GM12873 (cell line): ENCODE results near the gene SUN2.

ENCODE experiments used
- TF ChIP-seq, protein P1 (sequence below): IDR thresholded peaks from 2 replicates; pipeline ENCODE4 v1.5.1; 2012; ENCODE audit warnings: low read depth, mild to moderate bottlenecking, moderate library complexity, low read length, control low read depth; ENCODE audit not compliant: insufficient read depth; ENCODE audit errors: missing control alignments

Gene SUN2

DNA sequence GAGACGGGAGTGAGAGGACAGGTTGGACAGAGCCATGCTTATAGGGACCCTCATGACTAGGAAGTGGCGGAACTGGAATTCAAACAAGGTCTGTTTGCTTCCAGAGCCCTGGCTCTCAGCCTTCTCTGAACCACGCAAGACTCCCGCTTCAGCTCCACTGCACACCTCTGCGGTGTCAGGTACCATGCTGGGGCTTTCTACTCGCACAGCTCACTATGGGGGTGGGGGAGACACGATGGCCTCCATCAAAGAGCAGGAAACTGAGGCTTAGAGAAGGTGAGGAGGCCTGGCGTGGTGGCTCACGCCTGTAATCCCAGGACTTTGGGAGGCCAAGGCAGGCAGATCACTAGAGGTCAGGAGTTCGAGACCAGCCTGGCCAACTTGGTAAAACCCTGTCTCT, 14.2 kb downstream of the SUN2 start:
- TF ChIP-seq, protein P1, sequence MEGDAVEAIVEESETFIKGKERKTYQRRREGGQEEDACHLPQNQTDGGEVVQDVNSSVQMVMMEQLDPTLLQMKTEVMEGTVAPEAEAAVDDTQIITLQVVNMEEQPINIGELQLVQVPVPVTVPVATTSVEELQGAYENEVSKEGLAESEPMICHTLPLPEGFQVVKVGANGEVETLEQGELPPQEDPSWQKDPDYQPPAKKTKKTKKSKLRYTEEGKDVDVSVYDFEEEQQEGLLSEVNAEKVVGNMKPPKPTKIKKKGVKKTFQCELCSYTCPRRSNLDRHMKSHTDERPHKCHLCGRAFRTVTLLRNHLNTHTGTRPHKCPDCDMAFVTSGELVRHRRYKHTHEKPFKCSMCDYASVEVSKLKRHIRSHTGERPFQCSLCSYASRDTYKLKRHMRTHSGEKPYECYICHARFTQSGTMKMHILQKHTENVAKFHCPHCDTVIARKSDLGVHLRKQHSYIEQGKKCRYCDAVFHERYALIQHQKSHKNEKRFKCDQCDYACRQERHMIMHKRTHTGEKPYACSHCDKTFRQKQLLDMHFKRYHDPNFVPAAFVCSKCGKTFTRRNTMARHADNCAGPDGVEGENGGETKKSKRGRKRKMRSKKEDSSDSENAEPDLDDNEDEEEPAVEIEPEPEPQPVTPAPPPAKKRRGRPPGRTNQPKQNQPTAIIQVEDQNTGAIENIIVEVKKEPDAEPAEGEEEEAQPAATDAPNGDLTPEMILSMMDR, result no peak

DNA sequence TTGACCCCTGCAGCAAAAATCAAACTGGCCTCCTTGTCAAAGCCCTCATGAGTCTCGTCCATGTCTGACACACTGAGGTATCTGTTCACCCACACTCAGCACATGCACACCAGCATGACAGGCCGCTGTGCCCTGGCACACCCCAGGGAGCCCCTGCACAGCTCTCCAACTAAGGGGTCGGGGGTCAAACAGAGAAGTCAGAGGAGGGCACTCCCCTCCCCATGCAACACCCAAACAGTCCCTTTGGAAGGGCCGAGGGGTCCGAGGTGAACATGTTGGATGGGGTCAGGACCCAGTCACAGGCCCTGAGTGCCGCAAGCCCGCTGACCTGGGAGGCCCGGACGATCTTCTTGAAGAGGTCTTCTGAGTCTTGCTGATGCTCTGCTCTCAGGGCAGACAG, 14.6 kb downstream of the SUN2 start:
- TF ChIP-seq, protein P1, result no peak

DNA sequence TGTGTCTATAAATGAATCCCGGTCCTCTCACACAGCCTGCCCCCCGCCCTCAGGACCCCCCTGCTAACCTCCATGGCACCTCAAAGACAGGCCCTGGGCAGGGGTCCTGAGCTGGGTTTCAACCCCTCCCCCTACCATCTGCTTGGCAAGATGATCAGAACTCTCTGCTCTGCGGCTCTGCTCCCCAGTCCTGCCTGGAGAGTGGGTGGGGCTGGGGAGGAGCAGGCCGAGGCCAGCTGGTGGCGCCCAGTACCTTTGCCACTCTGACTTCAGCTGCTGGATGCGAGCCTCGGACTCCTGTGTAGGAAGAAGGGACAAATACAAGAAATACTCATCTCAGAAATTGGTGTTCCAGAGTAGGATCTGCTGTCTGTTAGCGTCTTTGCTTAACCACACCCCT, 15.0 kb downstream of the SUN2 start:
- TF ChIP-seq, protein P1, result no peak

DNA sequence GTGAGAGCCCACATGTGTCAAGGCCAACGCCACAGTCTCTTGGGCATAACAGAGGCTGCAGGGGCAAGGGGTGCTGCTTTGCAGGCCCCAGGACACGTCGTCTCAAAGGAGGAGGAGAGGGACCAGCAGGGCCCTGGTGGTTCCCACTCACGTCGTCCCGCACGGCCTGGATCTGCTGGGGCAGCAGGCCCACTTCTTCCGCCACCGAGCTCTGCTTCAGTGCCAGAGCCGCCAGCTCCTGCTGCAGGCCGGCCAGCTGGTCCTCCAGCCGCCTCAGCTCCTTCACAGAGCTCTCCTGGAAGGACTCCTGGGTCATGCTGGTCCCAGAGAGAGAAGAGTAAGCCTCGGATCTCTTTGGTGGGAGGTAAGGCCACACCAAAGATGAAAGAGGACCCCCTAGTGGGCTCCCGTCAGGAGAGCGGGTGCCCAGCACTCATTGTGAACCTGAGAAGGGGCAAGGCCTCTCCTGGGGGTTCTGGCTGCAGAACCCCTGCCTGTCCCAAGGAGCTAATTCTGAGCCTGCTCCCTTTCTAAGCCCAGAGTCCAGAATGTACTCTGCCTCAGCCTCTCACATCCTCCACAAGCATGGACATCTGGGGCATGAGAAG, 15.6 kb downstream of the SUN2 start:
- TF ChIP-seq, protein P1, result no peak

DNA sequence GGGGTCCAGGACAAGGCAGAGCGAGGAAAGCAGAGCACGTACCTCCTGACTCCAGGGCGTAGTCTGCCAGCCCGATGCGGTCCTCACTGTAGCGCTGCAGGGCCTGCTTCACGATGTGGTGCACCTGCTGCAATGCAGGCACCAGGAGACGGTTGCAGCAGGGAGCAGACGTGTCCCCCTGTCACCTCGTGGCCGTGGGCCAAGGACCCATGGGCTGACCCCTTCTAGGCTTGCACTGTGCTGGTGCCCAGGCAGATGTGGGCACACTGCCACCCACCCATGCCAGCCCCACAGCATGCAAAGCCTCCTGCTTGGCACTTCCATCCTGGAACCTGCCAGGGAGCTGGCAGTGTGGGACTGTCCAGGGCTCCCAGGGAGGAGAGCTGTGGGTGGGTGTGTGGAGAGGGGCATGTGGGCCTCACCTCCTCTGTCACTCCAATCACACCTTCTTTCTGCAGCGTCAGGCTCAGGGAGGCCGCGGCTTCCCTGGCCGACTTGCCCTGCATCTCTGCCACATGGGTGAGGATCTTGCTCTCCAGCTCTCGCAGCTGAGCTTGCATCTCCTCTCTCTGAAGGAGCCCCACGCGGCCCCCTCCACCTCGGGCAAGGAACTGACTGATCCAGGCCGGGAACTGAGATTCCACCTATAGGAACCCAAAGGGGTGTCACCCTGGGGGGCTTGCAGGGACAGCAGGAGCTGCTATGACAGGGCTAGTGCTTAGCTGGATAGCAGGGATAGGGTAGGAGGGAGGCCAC, 16.3 kb downstream of the SUN2 start:
- TF ChIP-seq, protein P1, result no peak

DNA sequence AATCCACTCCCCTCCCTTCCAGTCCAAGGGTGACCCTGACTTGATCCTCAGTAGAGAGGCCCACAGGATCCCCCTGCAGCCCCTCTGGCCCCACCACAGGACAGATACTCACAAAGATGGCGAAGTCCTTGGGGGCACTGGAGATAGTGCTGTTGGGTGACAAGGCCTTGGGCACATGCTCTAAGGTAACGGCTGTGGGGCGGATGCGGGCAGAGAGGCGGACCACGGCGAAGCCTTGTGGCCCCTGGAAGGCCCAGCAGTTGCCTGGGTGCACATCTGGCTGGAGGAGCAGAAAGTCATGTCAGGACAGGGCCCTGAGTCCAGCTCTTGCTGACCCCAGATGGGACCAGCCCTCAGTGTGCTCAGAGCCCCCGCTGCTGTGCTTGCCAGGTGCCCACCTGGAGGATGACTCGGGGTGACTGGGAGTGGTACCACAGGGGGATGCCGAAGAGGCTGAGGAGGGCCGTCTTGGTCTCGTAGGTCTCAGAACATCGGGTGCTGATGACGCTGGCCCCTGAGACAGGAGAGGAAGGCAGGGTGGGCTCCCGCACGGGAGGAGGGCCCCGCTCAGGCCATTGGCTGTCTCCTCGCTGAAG, 17.2 kb downstream of the SUN2 start:
- TF ChIP-seq, protein P1, result no peak

DNA sequence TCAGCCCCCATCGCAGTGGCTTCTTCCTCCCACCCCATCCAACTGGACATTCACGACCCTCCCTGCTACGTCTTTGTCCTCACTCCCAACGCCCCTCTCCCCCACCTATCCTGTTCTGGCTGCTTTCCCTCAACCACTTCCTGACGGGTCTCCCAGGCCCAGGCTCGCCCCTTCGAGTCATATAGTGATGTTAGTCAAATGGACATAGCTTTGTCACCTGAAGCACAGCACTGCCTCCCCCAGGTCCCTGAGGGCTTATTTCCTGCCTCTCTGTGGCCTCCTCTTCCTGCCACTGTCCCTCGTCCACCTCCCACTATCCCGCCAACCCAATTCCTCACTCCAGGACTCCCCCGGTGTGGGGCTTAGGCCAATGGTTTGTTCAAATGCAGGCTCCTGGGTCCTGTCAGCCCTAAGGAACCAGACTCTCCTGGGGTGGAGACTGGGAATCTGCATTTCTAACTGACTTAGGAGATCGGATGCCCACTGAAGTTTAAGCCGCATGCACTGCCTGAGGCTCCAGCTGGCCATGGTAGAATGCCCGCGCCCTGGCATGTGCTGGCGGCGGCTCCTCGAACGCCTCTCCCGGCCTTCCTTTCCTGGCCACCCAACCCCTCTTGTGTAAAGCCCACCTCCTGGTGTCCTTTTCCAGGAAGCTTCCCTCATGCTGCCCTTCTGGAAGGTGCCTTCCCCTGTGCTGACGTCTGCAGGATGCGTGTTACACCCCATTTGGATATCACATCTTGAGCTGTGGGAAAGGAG, 18.3 kb downstream of the SUN2 start:
- TF ChIP-seq, protein P1, result no peak
